K562 (cell line): ENCODE data around the gene NPC1. TPM values are rescaled to one million over a fixed set of nuclear protein-coding genes. Genes with fewer than 3 reads are reported as not detected.

Experiments used
- ETV1 ChIP-seq: fragments of 450-650 bp; conservative IDR thresholded peaks from 2 replicates; pipeline ENCODE4 v1.6.1; 2016; ENCODE audit warnings: missing genetic modification characterization, control low read depth, low read depth, missing compliant biosample characterization
- HDAC8 ChIP-seq: fragments of 450-650 bp; IDR thresholded peaks from 2 replicates; pipeline ENCODE4 v1.6.1; 2016; ENCODE audit warnings: mild to moderate bottlenecking, missing genetic modification characterization, moderate library complexity, missing compliant biosample characterization
- HIVEP1 ChIP-seq: fragments of 250-450 bp; sonication (Bioruptor Pico); IDR thresholded peaks from 2 replicates; pipeline ENCODE4 v1.4.0; 2020; ENCODE audit warnings: mild to moderate bottlenecking
- MAFK ChIP-seq: IDR thresholded peaks from 2 replicates; pipeline ENCODE4 v1.6.1; 2011; ENCODE audit warnings: low read length, improper control_type of control experiment
- PHF21A ChIP-seq: fragments of 450-650 bp; IDR thresholded peaks from 2 replicates; pipeline ENCODE4 v1.6.1; 2017; ENCODE audit warnings: low read depth, borderline replicate concordance
- STAT5A ChIP-seq: IDR thresholded peaks from 2 replicates; pipeline ENCODE4 v1.6.1; 2012; ENCODE audit warnings: low read length, inconsistent platforms, borderline replicate concordance
- TGIF2 ChIP-seq: sonication (generic); formaldehyde crosslinking; IDR thresholded peaks from 2 replicates; pipeline ENCODE4 v1.8.1; 2022; ENCODE audit warnings: mild to moderate bottlenecking, missing genetic modification reagents, moderate library complexity
- ZNF318 ChIP-seq, 2 experiments: fragments of 450-650 bp; IDR thresholded peaks; 2 replicates each; pipeline ENCODE4 v1.6.1; 2016; ENCODE audit warnings: mild to moderate bottlenecking in 2 of 2, borderline replicate concordance in 1 of 2, low read depth in 1 of 2, moderate library complexity in 1 of 2
- polyA plus RNA-seq, 8 experiments: library from polyadenylated mRNA; depleted of rRNA in 4 of 8; stranded (reverse) in 5 of 8; unstranded in 3 of 8; fragments of >200 nt; fragmentation: Nextera tagmentation in 2 of 8; fragmentation: Illumina TruSeq in 1 of 8; extraction: Ambion mirVana in 2 of 8; extraction: Trizol in 1 of 8; gene quantifications; 2 replicates each; pipeline versions ENCODE4 v1.2.1 to v1.2.3, GENCODE V29; 2011 to 2014; ENCODE audit warnings: inconsistent platforms in 1 of 8, missing spikeins in 1 of 8
- total RNA-seq, 7 experiments: library from RNA; depleted of rRNA in 6 of 7; stranded (reverse); fragments of >200 nt in 6 of 7; fragmentation: Illumina TruSeq in 2 of 7; extraction: Trizol in 2 of 7; gene quantifications; 2 replicates each; pipeline versions ENCODE4 v1.2.1 to v1.2.3, GENCODE V29; 2011 to 2021; ENCODE audit warnings: low replicate concordance in 1 of 7
- TF ChIP-seq, protein P1 (sequence below), 2 experiments: IDR thresholded peaks; 2 replicates each; pipeline ENCODE4 v1.6.1; 2011; ENCODE audit warnings: borderline replicate concordance in 1 of 2, control low read depth in 1 of 2, low read depth in 1 of 2, low read length in 1 of 2, mild to moderate bottlenecking in 1 of 2, mixed read lengths in 1 of 2, moderate library complexity in 1 of 2; ENCODE audit not compliant: insufficient read depth in 1 of 2, insufficient read length in 1 of 2, poor library complexity in 1 of 2, severe bottlenecking in 1 of 2; ENCODE audit errors: extremely low read depth in 1 of 2

Gene NPC1
- total and polyA plus RNA-seq, 9 of the 15 experiments (the other 6 are each of a cell fraction or from before 2014, with no cell fraction given) = 17.1 to 45.9 (median 27.6) TPM

DNA sequence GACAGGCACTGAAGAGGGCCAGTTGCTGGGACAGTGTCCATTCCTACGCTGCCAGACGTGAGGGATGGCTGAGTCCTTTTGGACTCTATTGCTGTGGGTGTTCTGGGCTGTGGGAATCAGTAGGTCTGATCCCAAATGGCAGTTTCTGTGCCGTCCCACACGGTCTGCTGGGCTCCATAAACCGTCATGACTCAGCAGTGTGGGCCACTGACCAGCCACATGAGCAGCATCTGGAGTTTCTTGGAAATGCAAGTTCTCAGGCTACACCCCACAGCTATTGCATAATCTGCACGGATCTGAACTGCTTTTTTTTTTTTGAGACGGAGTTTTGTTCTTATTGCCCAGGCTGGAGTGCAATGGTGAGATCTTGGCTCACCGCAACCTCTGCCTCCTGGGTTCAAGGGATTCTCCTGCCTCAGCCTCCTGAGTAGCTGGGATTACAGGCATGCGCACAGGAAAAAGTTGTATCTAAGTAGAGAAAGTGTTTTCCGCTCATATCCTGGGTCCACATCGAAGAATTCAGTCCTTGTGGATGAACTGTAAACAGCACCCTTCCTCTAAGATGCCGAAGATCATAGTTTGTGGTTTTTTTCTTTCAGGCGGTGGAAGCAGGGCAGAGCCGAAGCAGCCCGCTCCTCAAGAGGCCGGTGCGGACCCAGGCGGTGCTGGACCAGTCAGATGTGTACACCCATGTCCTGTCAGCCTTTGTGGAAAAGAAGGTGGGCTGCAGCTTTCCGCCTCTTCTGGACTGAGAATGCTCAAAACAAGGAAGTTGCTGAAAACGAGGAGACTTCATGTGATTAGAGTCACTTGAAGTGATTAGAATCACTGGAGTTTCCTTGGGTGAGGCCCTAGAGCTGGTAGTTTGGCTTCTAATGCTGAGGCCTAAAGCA lies 57.5 kb downstream of the NPC1 start (continued):
- TF ChIP-seq ZNF318 (IDR thresholded peaks at IDR 0.05; ENCODE audit: borderline replicate concordance in 1 of 2, low read depth in 1 of 2) (peak in 1 of 2 experiments; percentile 96; a peak in 2 of 4 replicates), HIVEP1 (CRISPR knock-in tag) (no peak), PHF21A (peak; percentile 73; the same call in 1 of the 2 replicates), TGIF2 (CRISPR knock-in tag) (no peak), MAFK (peak; percentile 92), HDAC8 (tag) (no peak), STAT5A (peak; percentile 87), ETV1 (peak; percentile 48; the same call in 1 of the 2 replicates)
- TF ChIP-seq, protein P1, sequence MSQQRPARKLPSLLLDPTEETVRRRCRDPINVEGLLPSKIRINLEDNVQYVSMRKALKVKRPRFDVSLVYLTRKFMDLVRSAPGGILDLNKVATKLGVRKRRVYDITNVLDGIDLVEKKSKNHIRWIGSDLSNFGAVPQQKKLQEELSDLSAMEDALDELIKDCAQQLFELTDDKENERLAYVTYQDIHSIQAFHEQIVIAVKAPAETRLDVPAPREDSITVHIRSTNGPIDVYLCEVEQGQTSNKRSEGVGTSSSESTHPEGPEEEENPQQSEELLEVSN (IDR thresholded peaks at IDR 0.05; ENCODE audit: borderline replicate concordance in 1 of 2, extremely low read depth in 1 of 2, insufficient read depth in 1 of 2, insufficient read length in 1 of 2, low read depth in 1 of 2, low read length in 1 of 2, poor library complexity in 1 of 2, severe bottlenecking in 1 of 2) = peak in 1 of 2 experiments; percentile 75
